GM12801 (cell line): ENCODE measurements around the gene TLE6.

Experiments
- CTCF ChIP-seq: IDR thresholded peaks from one replicate; pipeline ENCODE4 v1.5.1; 2011; ENCODE audit warnings: control low read depth; ENCODE audit not compliant: insufficient read length; ENCODE audit errors: extremely low read depth

Gene TLE6

DNA sequence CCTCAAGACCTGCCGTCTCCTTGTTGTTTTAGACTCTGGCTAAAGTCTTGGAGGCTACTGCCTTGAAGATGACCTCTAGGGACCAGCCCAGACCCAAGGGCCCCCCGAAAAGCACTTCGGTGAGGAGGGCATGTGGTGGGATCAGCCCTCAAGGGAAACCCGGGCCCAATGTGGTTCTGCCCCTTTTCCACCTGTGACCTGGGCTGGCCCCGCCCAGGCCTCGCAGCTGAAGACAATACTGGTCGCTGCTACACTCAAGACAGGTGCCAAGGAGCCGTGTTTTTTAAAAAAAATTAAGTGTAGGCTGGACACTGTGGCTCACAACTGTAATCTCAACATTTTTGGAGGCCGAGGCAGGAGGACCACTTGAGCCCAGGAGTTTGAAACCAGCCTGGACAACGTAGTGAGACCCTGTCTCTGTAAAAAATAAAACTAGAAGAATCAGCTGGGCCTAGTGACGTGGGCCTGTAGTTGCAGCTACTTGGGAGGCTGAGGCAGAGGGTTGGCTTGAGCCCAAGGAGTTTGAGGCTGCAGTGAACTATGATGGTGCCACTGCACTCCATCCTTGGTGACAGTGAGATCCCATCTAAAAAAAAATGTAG lies 903 bp downstream of the TLE6 start:
- no peak for TF ChIP-seq CTCF

DNA sequence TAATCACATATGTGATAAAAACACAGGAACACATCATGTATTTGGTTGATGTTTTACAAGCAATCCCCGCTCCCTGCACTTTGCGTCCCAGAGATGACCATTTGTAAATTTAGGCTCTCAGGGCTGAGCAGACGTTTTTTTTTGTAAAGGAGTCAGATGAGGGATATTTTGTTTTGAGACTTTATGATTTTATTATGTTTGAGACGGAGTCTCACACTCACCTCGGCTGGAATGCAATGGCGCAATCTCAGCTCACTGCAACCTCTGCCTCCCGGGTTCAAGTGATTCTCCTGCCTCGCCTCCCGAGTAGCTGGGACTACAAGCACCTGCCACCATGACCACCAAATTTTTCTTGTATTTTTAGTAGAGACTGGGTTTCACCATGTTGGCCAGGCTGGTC lies 1.4 kb downstream of the TLE6 start:
- no peak for TF ChIP-seq CTCF

GRCh38 chr19:2981898-2982297 lies 4.5 kb downstream of the TLE6 start:
- no peak for TF ChIP-seq CTCF

DNA sequence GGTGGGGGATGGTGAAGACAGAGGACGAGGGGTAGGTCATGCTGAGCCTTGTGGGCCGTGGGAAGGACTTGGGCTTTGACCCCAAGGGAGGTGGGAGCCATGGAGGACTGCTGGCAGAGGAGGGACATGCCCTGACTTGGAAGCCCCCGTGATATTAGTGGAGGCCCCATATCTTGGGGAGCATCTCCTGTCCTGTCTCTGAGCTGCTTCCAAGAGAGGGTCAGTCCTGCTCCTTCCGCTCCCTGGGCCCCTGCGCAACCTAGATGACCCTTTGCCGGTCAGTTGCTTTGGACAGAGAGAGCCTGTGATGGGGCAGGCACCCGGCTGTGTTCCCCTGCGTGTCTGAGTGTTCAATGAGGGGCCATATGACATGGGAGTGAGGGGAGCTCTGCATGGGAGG lies 5.2 kb downstream of the TLE6 start:
- TF ChIP-seq CTCF: no peak

DNA sequence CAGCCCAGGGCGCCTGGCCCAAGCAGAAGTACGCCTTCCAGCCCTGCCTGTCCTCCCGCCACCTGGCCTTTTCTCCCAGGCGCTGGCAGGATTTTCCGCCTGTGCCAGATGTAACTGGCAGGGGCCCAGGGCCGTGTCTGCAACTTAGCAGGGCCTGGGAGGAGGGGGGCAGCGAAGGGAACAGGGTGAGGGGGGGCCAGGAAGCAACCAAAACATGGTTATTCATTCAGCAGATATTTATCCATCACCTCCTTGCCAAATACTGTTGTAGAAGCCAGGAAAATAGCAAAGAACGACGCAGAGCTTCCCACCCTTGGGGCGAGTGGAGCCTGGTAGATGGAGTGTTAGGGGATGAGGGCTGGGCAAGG lies 5.6 kb downstream of the TLE6 start:
- no peak for TF ChIP-seq CTCF

DNA sequence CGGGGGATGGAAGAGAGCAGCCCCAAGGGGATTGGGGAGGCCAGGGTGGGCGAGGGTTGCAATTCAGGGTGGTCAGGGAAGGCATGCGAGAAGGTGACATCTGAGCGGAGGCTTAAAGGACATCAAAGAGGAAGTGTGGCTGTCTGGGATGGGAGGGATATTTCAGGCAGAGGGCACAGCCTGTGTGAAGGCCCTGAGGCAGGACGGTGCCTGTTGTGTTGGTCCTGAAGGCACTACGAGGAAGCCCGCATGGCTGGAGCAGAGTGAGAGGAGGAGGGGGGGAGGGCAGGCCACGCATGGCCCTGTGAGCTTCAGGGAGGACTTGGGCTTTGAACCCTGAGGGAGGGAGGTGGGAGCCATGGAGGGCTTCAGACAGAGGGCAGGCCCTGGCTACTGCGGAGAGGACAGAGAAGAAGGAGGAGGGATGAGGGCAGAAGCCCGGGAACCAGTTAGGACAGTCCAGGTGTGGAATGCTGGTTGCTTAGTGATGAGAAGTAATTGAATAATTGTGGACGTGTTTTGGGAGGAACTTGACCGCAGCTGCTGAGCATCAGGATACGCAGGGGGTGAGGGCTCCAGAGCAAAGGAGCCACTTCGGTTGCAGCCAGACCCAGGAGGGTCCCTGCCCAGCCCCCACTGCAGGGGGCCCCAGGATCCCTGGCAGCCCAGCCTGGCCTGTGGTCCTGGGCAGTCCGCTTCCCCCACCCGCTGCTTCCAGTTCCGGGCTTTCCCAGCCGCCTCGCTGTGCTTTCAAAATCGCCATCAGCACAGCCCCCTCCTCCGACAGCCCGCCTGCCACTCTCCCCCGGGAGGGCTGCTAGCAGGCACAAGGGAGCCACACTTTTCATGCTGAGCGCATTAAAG lies 6.2 kb downstream of the TLE6 start:
- TF ChIP-seq CTCF: no peak

- TF ChIP-seq CTCF: no peak
These were observed 6.8 kb downstream of the TLE6 start for GRCh38 chr19:2984215-2984528.
